Measurements from ENCODE around the gene SMIM26.

Gene SMIM26

GRCh38 chr20:18545566-18545965 is 21.7 kb upstream of the SMIM26 start:
- H3K4me3 ChIP-seq (replicated peaks; ENCODE audit: low read depth, low read length), result no peak overlapping the region
- TF ChIP-seq CTCF (IDR thresholded peaks at IDR 0.05; ENCODE audit: low read depth, low read length, missing control alignments), result no peak
- no peak for DNase-seq (ENCODE audit: extremely low read depth, low read depth)

- no peak for DNase-seq (ENCODE audit: extremely low read depth, low read depth)
- TF ChIP-seq CTCF (IDR thresholded peaks at IDR 0.05; ENCODE audit: low read depth, low read length, missing control alignments), result no peak
- no peak overlapping the region for H3K4me3 ChIP-seq (replicated peaks; ENCODE audit: low read depth, low read length)
Observed at GRCh38 chr20:18548465-18548864, 18.8 kb upstream of the SMIM26 start.

- DNase-seq (ENCODE audit: extremely low read depth, low read depth), result no peak
- H3K4me3 ChIP-seq (replicated peaks; ENCODE audit: low read depth, low read length), result no peak overlapping the region
Observed at GRCh38 chr20:18553746-18554145, 13.5 kb upstream of the SMIM26 start.

GRCh38 chr20:18567739-18568091 is 483 bp downstream of the SMIM26 start:
- TF ChIP-seq CTCF (IDR thresholded peaks at IDR 0.05; ENCODE audit: low read depth, low read length, missing control alignments), result no peak
- DNase-seq (ENCODE audit: extremely low read depth, low read depth), result no peak
- peak overlapping the region; percentile 78 for H3K4me3 ChIP-seq (replicated peaks; ENCODE audit: low read depth, low read length)

More at GRCh38 chr20:18553746-18554145, 13.5 kb upstream of the SMIM26 start:
- no peak for TF ChIP-seq CTCF (IDR thresholded peaks at IDR 0.05; ENCODE audit: low read depth, low read length, missing control alignments)

- no peak overlapping the region for H3K4me3 ChIP-seq (replicated peaks; ENCODE audit: low read depth, low read length)
- no peak for DNase-seq (ENCODE audit: extremely low read depth, low read depth)
- no peak for TF ChIP-seq CTCF (IDR thresholded peaks at IDR 0.05; ENCODE audit: low read depth, low read length, missing control alignments)
Observed at GRCh38 chr20:18571009-18571408, 3.8 kb downstream of the SMIM26 start.

- no peak overlapping the region for H3K4me3 ChIP-seq (replicated peaks; ENCODE audit: low read depth, low read length)
- no peak for DNase-seq (ENCODE audit: extremely low read depth, low read depth)
- TF ChIP-seq CTCF (IDR thresholded peaks at IDR 0.05; ENCODE audit: low read depth, low read length, missing control alignments), result no peak
Observed at GRCh38 chr20:18571578-18571977, 4.3 kb downstream of the SMIM26 start.

GRCh38 chr20:18577942-18578341 is 10.7 kb downstream of the SMIM26 start:
- TF ChIP-seq CTCF (IDR thresholded peaks at IDR 0.05; ENCODE audit: low read depth, low read length, missing control alignments), result no peak
- DNase-seq (ENCODE audit: extremely low read depth, low read depth), result no peak
- no peak overlapping the region for H3K4me3 ChIP-seq (replicated peaks; ENCODE audit: low read depth, low read length)

Data from HFF-Myc (cell line).